ENCODE data around the gene ENKUR. TPM values are rescaled to one million over a fixed set of nuclear protein-coding genes. Genes with fewer than 3 reads are reported as not detected.
"Not testable (repeated sequence)": the region's sequence is repeated elsewhere in the genome, so short reads cannot be mapped to it uniquely, and the experiment has no call there.

ENKUR gene
- total and polyA plus RNA-seq, 8 donors = 0.06 to 9.7 (median 5.6) TPM

- H3K9me3 ChIP-seq = no peaks in the 10 kb centered on the region
- H3K36me3 ChIP-seq = no peaks in the 10 kb centered on the region
- TF ChIP-seq CTCF (IDR thresholded peaks at IDR 0.05) = no peak
- DNase-seq (no peak), ATAC-seq (no peak)
- H3K27ac ChIP-seq = no peak overlapping the region
- intact Hi-C loops (cut with DNase I) = no loop called here
- H3K27me3 ChIP-seq = no peaks in the 10 kb centered on the region
- H3K4me3 ChIP-seq = no peak overlapping the region
- no peaks in the 10 kb centered on the region for H3K4me1 ChIP-seq
Observed at GRCh38 chr10:24973163-24973562, 42.8 kb downstream of the ENKUR start.

- no peaks in the 10 kb centered on the region for H3K4me1 ChIP-seq
- no peak for TF ChIP-seq CTCF (IDR thresholded peaks at IDR 0.05)
- no peak for DNase-seq
- no peaks in the 10 kb centered on the region for H3K27me3 ChIP-seq
- no peak overlapping the region for H3K27ac ChIP-seq
- H3K36me3 ChIP-seq = no peaks in the 10 kb centered on the region
- no peaks in the 10 kb centered on the region for H3K9me3 ChIP-seq
- no peak for ATAC-seq
- H3K4me3 ChIP-seq = no peak overlapping the region
- intact Hi-C loops (cut with DNase I) = no loop called here
Observed at GRCh38 chr10:24971374-24971773, 44.6 kb downstream of the ENKUR start.

- intact Hi-C loops (cut with DNase I) = no loop called here
- no peak overlapping the region for H3K27ac ChIP-seq
- no peak for DNase-seq
Observed at GRCh38 chr10:24969841-24970281, 46.1 kb downstream of the ENKUR start.

GRCh38 chr10:24968951-24969350, 47.0 kb downstream of the ENKUR start:
- intact Hi-C loops (cut with DNase I); H3K9me3 ChIP-seq; H3K4me3 ChIP-seq; H3K27me3 ChIP-seq; H3K4me1 ChIP-seq; H3K27ac ChIP-seq; H3K36me3 ChIP-seq: not testable (repeated sequence)
- ATAC-seq (peak; percentile 36), DNase-seq (peak in 1 of 4 donors; percentile 78)

More at GRCh38 chr10:24969841-24970281, 46.1 kb downstream of the ENKUR start:
- Histone ChIP-seq H3K27me3 (no peaks in the 10 kb centered on the region), H3K4me3 (no peak overlapping the region), H3K36me3 (no peaks in the 10 kb centered on the region), H3K4me1 (no peaks in the 10 kb centered on the region), H3K9me3 (no peaks in the 10 kb centered on the region)
- no peak for TF ChIP-seq CTCF (IDR thresholded peaks at IDR 0.05)
- no peak for ATAC-seq

GRCh38 chr10:24968349-24968748, 47.6 kb downstream of the ENKUR start:
- Histone ChIP-seq H3K36me3 (no peaks in the 10 kb centered on the region), H3K4me3 (no peak overlapping the region), H3K9me3 (no peaks in the 10 kb centered on the region), H3K27ac (no peak overlapping the region), H3K4me1 (no peaks in the 10 kb centered on the region), H3K27me3 (no peaks in the 10 kb centered on the region)
- TF ChIP-seq CTCF (IDR thresholded peaks at IDR 0.05) = no peak
- ATAC-seq (no peak), DNase-seq (no peak)
- intact Hi-C loops (cut with DNase I) = no loop called here

GRCh38 chr10:24966962-24967481, 48.9 kb downstream of the ENKUR start:
- intact Hi-C loops (cut with DNase I) = no loop called here
- no peaks in the 10 kb centered on the region for H3K9me3 ChIP-seq
- ATAC-seq (no peak), DNase-seq (no peak)
- H3K4me1 ChIP-seq = no peaks in the 10 kb centered on the region
- no peak for TF ChIP-seq CTCF (IDR thresholded peaks at IDR 0.05)
- H3K36me3 ChIP-seq = no peaks in the 10 kb centered on the region
- no peak overlapping the region for H3K27ac ChIP-seq
- no peaks in the 10 kb centered on the region for H3K27me3 ChIP-seq
- H3K4me3 ChIP-seq = no peak overlapping the region
